GM12878 (cell line): ENCODE measurements around the gene HCFC1R1. TPM values are rescaled to one million over a fixed set of nuclear protein-coding genes. Genes with fewer than 3 reads are reported as not detected.
A peak's percentile ranks its signal among the peaks of the same experiment; 100 is the strongest.

Source experiments
- ATAC-seq: fragments of 200-7000 bp; cut with Tn5 transposase; 3 replicates; pipeline ENCODE4 v1.9.1; 2020; ENCODE audit warnings: mild to moderate bottlenecking, moderate library complexity
- BruUV-seq: library from RNA; stranded (reverse); fragments of 400-500 nt; replicated peaks from 2 replicates; lab custom pipeline; 2021; lab: Mats Ljungman, UMichigan
- CTCF ChIA-PET: fragments of 300-600 bp; sonication (Branson Sonifier 250); formaldehyde crosslinking; extraction: SDS; loops from one replicate; lab custom pipeline; 2021; ENCODE audit warnings: inconsistent platforms; lab: Yijun Ruan, JAX
- POLR2A ChIA-PET: fragments of 350-600 bp; formaldehyde crosslinking; extraction: SDS; loops from one replicate; lab custom pipeline; 2021; ENCODE audit warnings: inconsistent platforms; lab: Charles Lee
- RAD21 ChIA-PET: fragments of 300-600 bp; sonication (Branson Sonifier 250); formaldehyde crosslinking; loops from one replicate; lab custom pipeline; 2023; ENCODE audit warnings: antibody characterized with exemption; ENCODE audit not compliant: unreplicated experiment; lab: Charles Lee
- SMC1A ChIA-PET: fragments of 300-600 bp; sonication (Branson Sonifier 250); formaldehyde crosslinking; loops from one replicate; lab custom pipeline; 2023; ENCODE audit not compliant: unreplicated experiment, uncharacterized antibody; lab: Charles Lee
- DNase-seq: peaks from one replicate; pipeline ENCODE4 v3.0.0-alpha.2; 2011; ENCODE audit warnings: low read depth, low spot score
- FAIRE-seq: peaks from 3 replicates; lab custom pipeline; 2011; peaks lifted over from hg19 to GRCh38; lab: Jason Lieb, UNC
- H2AFZ ChIP-seq: 2 replicates; pipeline ENCODE4 v1.6.0; 2011; ENCODE audit warnings: low read depth, low read length, control low read depth; ENCODE audit not compliant: control insufficient read depth
- H3K27ac ChIP-seq: 2 replicates; pipeline ENCODE4 v1.5.1; 2011; ENCODE audit warnings: control low read depth; ENCODE audit not compliant: control insufficient read depth, insufficient read depth
- H3K27me3 ChIP-seq, 2 experiments: replicated peaks in 1 of 2; 2 replicates each; pipeline versions ENCODE4 v1.6.0 to v1.6.1; 2011; ENCODE audit warnings: low read length in 1 of 2; ENCODE audit not compliant: control insufficient read depth in 2 of 2, insufficient read depth in 2 of 2
- H3K36me3 ChIP-seq, 2 experiments: 2 replicates each; pipeline ENCODE4 v1.5.1; 2011; ENCODE audit warnings: low read length in 1 of 2; ENCODE audit not compliant: control insufficient read depth in 2 of 2, insufficient read depth in 2 of 2
- H3K4me1 ChIP-seq: 2 replicates; pipeline ENCODE4 v1.6.1; 2011; ENCODE audit warnings: mild to moderate bottlenecking, low read length, moderate library complexity, mixed read lengths; ENCODE audit not compliant: control insufficient read depth, insufficient read depth
- H3K4me2 ChIP-seq: 2 replicates; pipeline ENCODE4 v1.6.0; 2011; ENCODE audit warnings: control low read depth; ENCODE audit not compliant: control insufficient read depth, insufficient read depth
- H3K4me3 ChIP-seq: fragments of 200-600 bp; sonication (generic); 2 replicates; pipeline ENCODE4 v1.5.1; 2016
- H3K79me2 ChIP-seq: 2 replicates; pipeline ENCODE4 v1.6.0; 2011; ENCODE audit warnings: low read length; ENCODE audit not compliant: control insufficient read depth, insufficient read depth
- H3K9ac ChIP-seq: 2 replicates; pipeline ENCODE4 v1.8.0; 2011; ENCODE audit warnings: low read length, control low read depth, mixed read lengths; ENCODE audit not compliant: control insufficient read depth, insufficient read depth
- H3K9me3 ChIP-seq: replicated peaks from 3 replicates; pipeline ENCODE4 v1.5.1; 2011; ENCODE audit warnings: mild to moderate bottlenecking, low read length; ENCODE audit not compliant: control insufficient read depth, insufficient read depth
- H4K20me1 ChIP-seq: 2 replicates; pipeline ENCODE4 v1.6.0; 2011; ENCODE audit not compliant: control insufficient read depth, insufficient read depth
- ATF7 ChIP-seq: fragments of 450-650 bp; IDR thresholded peaks from 2 replicates; pipeline ENCODE4 v1.6.1; 2016; ENCODE audit warnings: low read depth, mild to moderate bottlenecking
- CBX5 ChIP-seq: sonication (generic); IDR thresholded peaks from 2 replicates; pipeline ENCODE4 v1.6.1; 2016; ENCODE audit warnings: low read depth, moderate library complexity, mild to moderate bottlenecking, inconsistent platforms
- CHD1 ChIP-seq: IDR thresholded peaks from 2 replicates; pipeline ENCODE4 v1.6.1; 2012; ENCODE audit warnings: low read depth, low read length, improper control_type of control experiment
- EED ChIP-seq: sonication (generic); IDR thresholded peaks from 2 replicates; pipeline ENCODE4 v1.6.1; 2016; ENCODE audit warnings: antibody characterized with exemption, low read depth
- FOXK2 ChIP-seq: fragments of 450-650 bp; IDR thresholded peaks from 2 replicates; pipeline ENCODE4 v1.6.1; 2017; ENCODE audit warnings: mild to moderate bottlenecking, moderate library complexity
- FOXM1 ChIP-seq: IDR thresholded peaks from 2 replicates; pipeline ENCODE4 v1.6.1; 2012; ENCODE audit warnings: low read depth, mild to moderate bottlenecking, inconsistent platforms, low read length, moderate library complexity
- NFXL1 ChIP-seq: fragments of 450-650 bp; IDR thresholded peaks from 2 replicates; pipeline ENCODE4 v1.6.1; 2017; ENCODE audit warnings: antibody characterized with exemption, mild to moderate bottlenecking, borderline replicate concordance
- NFYA ChIP-seq: IDR thresholded peaks from 2 replicates; pipeline ENCODE4 v1.6.1; 2011; ENCODE audit warnings: low read depth, mild to moderate bottlenecking, low read length, improper control_type of control experiment, borderline replicate concordance
- NRF1 ChIP-seq: conservative IDR thresholded peaks from 2 replicates; pipeline ENCODE4 v1.6.1; 2011; ENCODE audit warnings: mild to moderate bottlenecking, low read depth, low read length, improper control_type of control experiment
- PML ChIP-seq: IDR thresholded peaks from 2 replicates; pipeline ENCODE4 v1.6.1; 2012; ENCODE audit warnings: low read length, inconsistent platforms
- SIN3A ChIP-seq: IDR thresholded peaks from 2 replicates; pipeline ENCODE4 v1.6.1; 2012; ENCODE audit warnings: low read depth, low read length, improper control_type of control experiment
- STAT3 ChIP-seq: IDR thresholded peaks from 2 replicates; pipeline ENCODE4 v1.6.1; 2011; ENCODE audit warnings: low read depth, low read length, improper control_type of control experiment
- TCF12 ChIP-seq: IDR thresholded peaks from 2 replicates; pipeline ENCODE4 v1.6.1; 2011; ENCODE audit warnings: low read depth, mild to moderate bottlenecking, low read length
- ZBED1 ChIP-seq: IDR thresholded peaks from 2 replicates; pipeline ENCODE4 v1.6.1; 2016; ENCODE audit warnings: borderline replicate concordance
- ZBTB11 ChIP-seq: fragments of 450-650 bp; formaldehyde crosslinking; IDR thresholded peaks from 2 replicates; pipeline ENCODE4 v1.5.0; 2022; ENCODE audit warnings: mild to moderate bottlenecking, missing genetic modification characterization
- WGBS: methylation state at CpG from one replicate; pipeline ENCODE4 v1.1.6; 2016; ENCODE audit warnings: low lambda C conversion rate; ENCODE audit not compliant: insufficient replicate concordance, insufficient coverage; ENCODE audit errors: missing lambda C conversion rate; 5-methylcytosine and 5-hydroxymethylcytosine counted together
- in situ Hi-C: fragments of 300-500 bp; cut with MboI; formaldehyde crosslinking; loops from 9 replicates; pipeline ENCODE4 v1.14.3; 2018; ENCODE audit warnings: mixed read lengths
- intact Hi-C: fragments of 100-400 bp; cut with micrococcal nuclease; formaldehyde crosslinking; loops from one replicate; pipeline ENCODE4 v1.14.2; 2022; ENCODE audit not compliant: unreplicated experiment
- polyA plus RNA-seq, 11 experiments: library from polyadenylated mRNA; depleted of rRNA in 4 of 11; unstranded in 6 of 11; stranded (reverse) in 5 of 11; fragments of >200 nt; fragmentation: Nextera tagmentation in 4 of 11; fragmentation: Illumina TruSeq in 1 of 11; extraction: Ambion mirVana in 4 of 11; extraction: Trizol in 1 of 11; gene quantifications; 1 replicate in 1 of 11; 2 replicates in 10 of 11; pipeline versions ENCODE4 v1.2.1 to v1.2.3, GENCODE V29; 2011 to 2016; ENCODE audit warnings: inconsistent platforms in 2 of 11, missing spikeins in 2 of 11, low read depth in 1 of 11
- total RNA-seq, 4 experiments: library from RNA; depleted of rRNA in 3 of 4; stranded (reverse); fragments of >200 nt in 3 of 4; fragmentation: Illumina TruSeq in 1 of 4; extraction: Trizol in 1 of 4; gene quantifications; 2 replicates each; pipeline versions ENCODE4 v1.2.1 to v1.2.3, GENCODE V29; 2013 to 2021
- TF ChIP-seq, protein P1 (sequence below): fragments of 150-350 bp; IDR thresholded peaks from 2 replicates; pipeline ENCODE4 v1.6.1; 2014; ENCODE audit warnings: mild to moderate bottlenecking, low read depth, low read length

HCFC1R1 gene
- total and polyA plus RNA-seq, 10 of the 15 experiments (the other 5 are each of a cell fraction or from before 2014, with no cell fraction given), result 2.8 to 42.5 (median 20.4) TPM

GRCh38 chr16:3065742-3066439 lies 42.1 kb upstream of the HCFC1R1 start (continued):
- no peak for TF ChIP-seq CBX5
- TF ChIP-seq, all 136 proteins: peak for 3

GRCh38 chr16:3065069-3065741 lies 41.5 kb upstream of the HCFC1R1 start, which contains the start of gene IL32:
Gene IL32, plus strand, starts transcription at chr16:3065640. Its CDS starts 172 bp downstream, at chr16:3065812.
- Histone ChIP-seq H3K4me2 (peak within 1 kb of the TSS; percentile 89), H4K20me1 (no peaks in the 10 kb centered on the region), H3K9ac (peak within 1 kb of the TSS; percentile 75), H2AFZ (peak within 1 kb of the TSS; percentile 77), H3K9me3 (no peaks in the 10 kb centered on the region; the same call in 2 of the 3 replicates), H3K27ac (peak within 1 kb of the TSS; percentile 86), H3K36me3 (no peaks in the 10 kb centered on the region; a peak in 2 of 4 replicates), H3K4me1 (peaks cover 19% of the 10 kb centered on the region), H3K27me3 (no peaks in the 10 kb centered on the region), H3K4me3 (peak within 1 kb of the TSS; percentile 62), H3K79me2 (peaks cover 25% of the 10 kb centered on the region)
- ChIA-PET CTCF (interaction anchor here (0.8 to 9.5 kb wide), 10 partner anchors 11 to 103 kb away, joined by 3 to 174 read pairs (median 5); partner anchors contain the start of gene ZNF213), SMC1A (interaction anchor here (0.9 to 6.1 kb wide), 6 partner anchors 11 to 64 kb away, joined by 4 to 52 read pairs (median 6); no protein-coding TSS in a partner anchor), POLR2A (interaction anchor here (0.8 to 2.7 kb wide), 4 partner anchors 11 to 85 kb away, joined by 3 to 38 read pairs (median 6); partner anchors contain the start of gene ZNF213), RAD21 (interaction anchor here (1.2 to 3.9 kb wide), 5 partner anchors 11 to 94 kb away, joined by 3 to 23 read pairs (median 6); partner anchors contain the start of gene ZSCAN10)
- in situ Hi-C loops, result no loop called here
- peak; percentile 75 for ATAC-seq
- intact Hi-C loops, result no loop called here
- TSS peak; percentile 69 for BruUV-seq
- 37% methylated on average over 13 of the region's 13 CpGs for WGBS
- no peak for FAIRE-seq
- no peak for DNase-seq
- TF ChIP-seq NRF1, result no peak
- TF ChIP-seq NFYA, result no peak
- no peak for TF ChIP-seq ZBTB11 (CRISPR knock-in tag)
- TF ChIP-seq FOXK2, result no peak
- TF ChIP-seq ATF7, result peak; percentile 98
- no peak for TF ChIP-seq CHD1
- peak; percentile 88 for TF ChIP-seq EED
- TF ChIP-seq CBX5, result no peak
- TF ChIP-seq NFXL1, result no peak
- TF ChIP-seq PML, result no peak
- no peak for TF ChIP-seq SIN3A
- peak; percentile 86 for TF ChIP-seq TCF12
- no peak for TF ChIP-seq FOXM1
- TF ChIP-seq, protein P1, sequence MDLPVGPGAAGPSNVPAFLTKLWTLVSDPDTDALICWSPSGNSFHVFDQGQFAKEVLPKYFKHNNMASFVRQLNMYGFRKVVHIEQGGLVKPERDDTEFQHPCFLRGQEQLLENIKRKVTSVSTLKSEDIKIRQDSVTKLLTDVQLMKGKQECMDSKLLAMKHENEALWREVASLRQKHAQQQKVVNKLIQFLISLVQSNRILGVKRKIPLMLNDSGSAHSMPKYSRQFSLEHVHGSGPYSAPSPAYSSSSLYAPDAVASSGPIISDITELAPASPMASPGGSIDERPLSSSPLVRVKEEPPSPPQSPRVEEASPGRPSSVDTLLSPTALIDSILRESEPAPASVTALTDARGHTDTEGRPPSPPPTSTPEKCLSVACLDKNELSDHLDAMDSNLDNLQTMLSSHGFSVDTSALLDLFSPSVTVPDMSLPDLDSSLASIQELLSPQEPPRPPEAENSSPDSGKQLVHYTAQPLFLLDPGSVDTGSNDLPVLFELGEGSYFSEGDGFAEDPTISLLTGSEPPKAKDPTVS, result no peak
- no peak for TF ChIP-seq ZBED1
- no peak for TF ChIP-seq STAT3
